HEK293 (cell line): ENCODE measurements around the gene FLNC.
A peak's percentile ranks its signal among the peaks of the same experiment; 100 is the strongest.

Experiments
- CTCF ChIA-PET: fragments of 350-600 bp; formaldehyde crosslinking; extraction: SDS; loops from one replicate; lab custom pipeline; 2021; ENCODE audit warnings: antibody characterized with exemption; lab: Yijun Ruan, JAX
- POLR2A ChIA-PET: fragments of 300-600 bp; formaldehyde crosslinking; extraction: SDS; loops from one replicate; lab custom pipeline; 2020; ENCODE audit warnings: antibody characterized with exemption, inconsistent platforms; lab: Yijun Ruan, JAX
- H3K27ac ChIP-seq: fragments of 200-500 bp; sonication (Bioruptor generic); 2 replicates; pipeline ENCODE4 v1.5.1; 2014; ENCODE audit warnings: low read depth, low read length, control low read depth, inconsistent platforms; ENCODE audit errors: extremely low read depth
- H3K36me3 ChIP-seq, 2 experiments: fragments of 200-500 bp in 1 of 2; sonication (Bioruptor generic) in 1 of 2; 1 replicate in 1 of 2; 2 replicates in 1 of 2; pipeline ENCODE4 v1.5.1; 2014 to 2017; ENCODE audit warnings: inconsistent platforms in 2 of 2, low read length in 2 of 2; ENCODE audit not compliant: control insufficient read depth in 2 of 2, insufficient read depth in 1 of 2
- H3K4me1 ChIP-seq: fragments of 200-500 bp; sonication (Bioruptor generic); 2 replicates; pipeline ENCODE4 v1.5.1; 2014; ENCODE audit warnings: mild to moderate bottlenecking, low read length, inconsistent platforms; ENCODE audit not compliant: control insufficient read depth, insufficient read depth
- H3K4me3 ChIP-seq: 2 replicates; pipeline ENCODE4 v1.5.1; 2011; ENCODE audit warnings: low read depth, mild to moderate bottlenecking, control low read depth, low read length, moderate library complexity
- H3K9me3 ChIP-seq: fragments of 200-500 bp; sonication (Bioruptor generic); 2 replicates; pipeline ENCODE4 v1.5.1; 2014; ENCODE audit warnings: low read depth, low read length, inconsistent platforms; ENCODE audit not compliant: control insufficient read depth, insufficient read depth
- GLIS2 ChIP-seq: fragments of 450-650 bp; formaldehyde crosslinking; IDR thresholded peaks from 2 replicates; pipeline ENCODE4 v1.5.1; 2016; ENCODE audit warnings: missing biosample characterization, missing genetic modification characterization
- REPIN1 ChIP-seq: fragments of 450-650 bp; formaldehyde crosslinking; IDR thresholded peaks from 2 replicates; pipeline ENCODE4 v1.5.1; 2017; ENCODE audit warnings: missing biosample characterization, missing genetic modification characterization, low read depth
- SCRT2 ChIP-seq: fragments of 450-650 bp; formaldehyde crosslinking; IDR thresholded peaks from 2 replicates; pipeline ENCODE4 v1.5.1; 2016; ENCODE audit warnings: missing biosample characterization, missing genetic modification characterization
- TCF7L2 ChIP-seq: IDR thresholded peaks from 2 replicates; pipeline ENCODE4 v1.6.1; 2011; ENCODE audit warnings: low read depth, mild to moderate bottlenecking, inconsistent platforms, low read length, moderate library complexity, borderline replicate concordance
- ZEB2 ChIP-seq: fragments of 450-650 bp; formaldehyde crosslinking; IDR thresholded peaks from 2 replicates; pipeline ENCODE4 v1.5.1; 2016; ENCODE audit warnings: missing biosample characterization, missing genetic modification characterization
- ZNF16 ChIP-seq: fragments of 450-650 bp; formaldehyde crosslinking; IDR thresholded peaks from 2 replicates; pipeline ENCODE4 v1.5.1; 2016; ENCODE audit warnings: low read depth, missing biosample characterization, missing genetic modification characterization
- ZNF169 ChIP-seq: fragments of 450-650 bp; formaldehyde crosslinking; IDR thresholded peaks from 2 replicates; pipeline ENCODE4 v1.5.1; 2016; ENCODE audit warnings: missing biosample characterization, missing genetic modification characterization
- ZNF239 ChIP-seq: fragments of 450-650 bp; formaldehyde crosslinking; IDR thresholded peaks from 2 replicates; pipeline ENCODE4 v1.5.1; 2016; ENCODE audit warnings: missing biosample characterization, missing genetic modification characterization
- ZNF404 ChIP-seq: fragments of 450-650 bp; formaldehyde crosslinking; IDR thresholded peaks from 2 replicates; pipeline ENCODE4 v1.5.1; 2017; ENCODE audit warnings: missing biosample characterization, missing genetic modification characterization
- ZNF664 ChIP-seq: fragments of 450-650 bp; formaldehyde crosslinking; IDR thresholded peaks from 2 replicates; pipeline ENCODE4 v1.5.1; 2016; ENCODE audit warnings: missing biosample characterization, missing genetic modification characterization
- ZNF677 ChIP-seq: fragments of 450-650 bp; IDR thresholded peaks from 2 replicates; pipeline ENCODE4 v1.5.0; 2018; ENCODE audit warnings: missing biosample characterization, mild to moderate bottlenecking, missing genetic modification characterization, moderate library complexity
- TF ChIP-seq, protein P1 (sequence below): fragments of 450-650 bp; formaldehyde crosslinking; IDR thresholded peaks from 2 replicates; pipeline ENCODE4 v1.5.1; 2016; ENCODE audit warnings: missing biosample characterization, missing genetic modification characterization, low read depth
- TF ChIP-seq, protein P2 (sequence below): fragments of 450-650 bp; formaldehyde crosslinking; IDR thresholded peaks from 2 replicates; pipeline ENCODE4 v1.5.1; 2016; ENCODE audit warnings: missing biosample characterization, missing genetic modification characterization
- TF ChIP-seq, protein P3 (sequence below): fragments of 450-650 bp; formaldehyde crosslinking; IDR thresholded peaks from 2 replicates; pipeline ENCODE4 v1.5.1; 2016; ENCODE audit warnings: missing biosample characterization, missing genetic modification characterization, borderline replicate concordance
- TF ChIP-seq, protein P4 (sequence below): fragments of 450-650 bp; formaldehyde crosslinking; IDR thresholded peaks from 2 replicates; pipeline ENCODE4 v1.5.0; 2017; ENCODE audit warnings: missing biosample characterization, missing genetic modification characterization, borderline replicate concordance
- TF ChIP-seq, protein P5 (sequence below): fragments of 450-650 bp; formaldehyde crosslinking; IDR thresholded peaks from 2 replicates; pipeline ENCODE4 v1.5.1; 2017; ENCODE audit warnings: missing biosample characterization, missing genetic modification characterization

The FLNC gene

DNA sequence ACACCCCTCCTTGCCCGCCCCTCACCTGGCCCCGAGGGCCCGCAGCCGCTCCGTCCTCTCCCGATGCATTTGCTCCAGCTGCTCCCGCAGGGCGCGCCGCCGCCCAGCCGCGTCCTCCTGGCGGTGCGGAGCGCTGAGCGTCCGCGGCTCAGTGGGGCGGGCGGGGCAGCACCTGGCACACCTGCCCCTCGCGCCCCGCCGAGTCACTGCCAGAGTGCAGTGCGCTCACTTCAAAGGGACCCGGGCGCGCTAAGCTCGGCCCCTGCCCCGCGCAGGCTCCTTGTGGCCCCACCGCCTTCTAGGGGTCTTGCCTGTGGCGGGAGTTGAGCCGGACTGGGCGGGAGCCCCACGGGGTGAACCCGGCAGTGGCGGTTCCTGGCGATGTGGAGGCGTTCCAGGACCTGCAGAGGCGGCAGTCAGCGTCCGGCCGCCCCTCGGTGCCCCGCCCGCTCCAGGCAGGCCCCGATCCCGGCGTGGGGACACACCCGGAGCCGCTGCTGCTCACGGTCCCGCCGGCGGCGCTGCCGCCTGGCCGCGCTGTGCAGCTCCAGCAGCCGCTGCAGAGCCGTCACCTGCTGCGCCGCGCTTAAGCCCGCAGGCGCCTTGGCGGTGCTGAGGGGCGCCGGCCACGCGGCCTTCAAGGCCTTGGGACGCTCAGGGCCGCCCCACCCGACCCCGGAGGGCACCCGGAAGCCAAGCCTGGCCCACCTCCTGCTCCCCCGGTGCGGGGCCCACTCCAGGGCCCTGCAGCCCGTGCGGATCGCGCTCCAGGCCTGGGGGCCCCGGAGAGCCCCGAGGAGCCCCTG lies 39.1 kb downstream of the FLNC start (continued):
- TF ChIP-seq SCRT2 (tag by site-specific recombination) (no peak), ZNF677 (tag by site-specific recombination) (no peak), TCF7L2 (no peak), ZNF16 (tag by site-specific recombination) (no peak), ZNF664 (tag by site-specific recombination) (no peak), ZNF169 (no peak), ZEB2 (tag by site-specific recombination) (0 out of 2 replicates have a peak, but pooled peaks have one; percentile 29)
- TF ChIP-seq, protein P1, sequence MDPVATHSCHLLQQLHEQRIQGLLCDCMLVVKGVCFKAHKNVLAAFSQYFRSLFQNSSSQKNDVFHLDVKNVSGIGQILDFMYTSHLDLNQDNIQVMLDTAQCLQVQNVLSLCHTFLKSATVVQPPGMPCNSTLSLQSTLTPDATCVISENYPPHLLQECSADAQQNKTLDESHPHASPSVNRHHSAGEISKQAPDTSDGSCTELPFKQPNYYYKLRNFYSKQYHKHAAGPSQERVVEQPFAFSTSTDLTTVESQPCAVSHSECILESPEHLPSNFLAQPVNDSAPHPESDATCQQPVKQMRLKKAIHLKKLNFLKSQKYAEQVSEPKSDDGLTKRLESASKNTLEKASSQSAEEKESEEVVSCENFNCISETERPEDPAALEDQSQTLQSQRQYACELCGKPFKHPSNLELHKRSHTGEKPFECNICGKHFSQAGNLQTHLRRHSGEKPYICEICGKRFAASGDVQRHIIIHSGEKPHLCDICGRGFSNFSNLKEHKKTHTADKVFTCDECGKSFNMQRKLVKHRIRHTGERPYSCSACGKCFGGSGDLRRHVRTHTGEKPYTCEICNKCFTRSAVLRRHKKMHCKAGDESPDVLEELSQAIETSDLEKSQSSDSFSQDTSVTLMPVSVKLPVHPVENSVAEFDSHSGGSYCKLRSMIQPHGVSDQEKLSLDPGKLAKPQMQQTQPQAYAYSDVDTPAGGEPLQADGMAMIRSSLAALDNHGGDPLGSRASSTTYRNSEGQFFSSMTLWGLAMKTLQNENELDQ (tag by site-specific recombination) = no peak
- TF ChIP-seq, protein P2, sequence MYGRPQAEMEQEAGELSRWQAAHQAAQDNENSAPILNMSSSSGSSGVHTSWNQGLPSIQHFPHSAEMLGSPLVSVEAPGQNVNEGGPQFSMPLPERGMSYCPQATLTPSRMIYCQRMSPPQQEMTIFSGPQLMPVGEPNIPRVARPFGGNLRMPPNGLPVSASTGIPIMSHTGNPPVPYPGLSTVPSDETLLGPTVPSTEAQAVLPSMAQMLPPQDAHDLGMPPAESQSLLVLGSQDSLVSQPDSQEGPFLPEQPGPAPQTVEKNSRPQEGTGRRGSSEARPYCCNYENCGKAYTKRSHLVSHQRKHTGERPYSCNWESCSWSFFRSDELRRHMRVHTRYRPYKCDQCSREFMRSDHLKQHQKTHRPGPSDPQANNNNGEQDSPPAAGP (tag by site-specific recombination) = peak; percentile 80; the same call in 1 of the 2 replicates
- TF ChIP-seq, protein P3, sequence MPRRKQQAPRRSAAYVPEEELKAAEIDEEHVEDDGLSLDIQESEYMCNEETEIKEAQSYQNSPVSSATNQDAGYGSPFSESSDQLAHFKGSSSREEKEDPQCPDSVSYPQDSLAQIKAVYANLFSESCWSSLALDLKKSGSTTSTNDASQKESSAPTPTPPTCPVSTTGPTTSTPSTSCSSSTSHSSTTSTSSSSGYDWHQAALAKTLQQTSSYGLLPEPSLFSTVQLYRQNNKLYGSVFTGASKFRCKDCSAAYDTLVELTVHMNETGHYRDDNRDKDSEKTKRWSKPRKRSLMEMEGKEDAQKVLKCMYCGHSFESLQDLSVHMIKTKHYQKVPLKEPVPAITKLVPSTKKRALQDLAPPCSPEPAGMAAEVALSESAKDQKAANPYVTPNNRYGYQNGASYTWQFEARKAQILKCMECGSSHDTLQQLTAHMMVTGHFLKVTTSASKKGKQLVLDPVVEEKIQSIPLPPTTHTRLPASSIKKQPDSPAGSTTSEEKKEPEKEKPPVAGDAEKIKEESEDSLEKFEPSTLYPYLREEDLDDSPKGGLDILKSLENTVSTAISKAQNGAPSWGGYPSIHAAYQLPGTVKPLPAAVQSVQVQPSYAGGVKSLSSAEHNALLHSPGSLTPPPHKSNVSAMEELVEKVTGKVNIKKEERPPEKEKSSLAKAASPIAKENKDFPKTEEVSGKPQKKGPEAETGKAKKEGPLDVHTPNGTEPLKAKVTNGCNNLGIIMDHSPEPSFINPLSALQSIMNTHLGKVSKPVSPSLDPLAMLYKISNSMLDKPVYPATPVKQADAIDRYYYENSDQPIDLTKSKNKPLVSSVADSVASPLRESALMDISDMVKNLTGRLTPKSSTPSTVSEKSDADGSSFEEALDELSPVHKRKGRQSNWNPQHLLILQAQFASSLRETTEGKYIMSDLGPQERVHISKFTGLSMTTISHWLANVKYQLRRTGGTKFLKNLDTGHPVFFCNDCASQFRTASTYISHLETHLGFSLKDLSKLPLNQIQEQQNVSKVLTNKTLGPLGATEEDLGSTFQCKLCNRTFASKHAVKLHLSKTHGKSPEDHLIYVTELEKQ (tag by site-specific recombination) = no peak

DNA sequence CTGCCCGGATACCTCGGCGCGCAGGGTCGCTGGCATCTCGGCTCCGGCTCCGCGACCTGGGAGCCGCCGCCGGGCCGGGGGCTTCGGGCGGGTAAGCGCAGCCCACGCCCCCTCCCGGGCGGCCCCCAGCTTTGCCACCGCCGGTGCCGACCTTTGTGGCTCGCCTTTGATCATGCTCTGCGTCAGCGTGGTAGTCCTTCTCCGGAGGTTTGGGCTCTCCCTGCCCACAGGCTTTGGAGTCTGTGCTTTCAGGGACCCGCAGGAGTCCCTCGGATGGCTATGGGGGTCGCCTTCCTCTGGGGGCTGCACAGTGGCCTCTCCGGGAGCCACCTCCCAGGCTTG lies 39.7 kb downstream of the FLNC start:
- Histone ChIP-seq H3K4me1 (peaks cover 10% of the 10 kb centered on the region), H3K27ac (peak overlapping the region; percentile 42; the same call in 1 of the 2 replicates), H3K4me3 (peak overlapping the region; percentile 36; the same call in 1 of the 2 replicates), H3K9me3 (no peaks in the 10 kb centered on the region), H3K36me3 (peaks cover 0 to 22% of the 10 kb centered on the region in 2 experiments; a peak in 1 of 3 replicates)
- CTCF ChIA-PET = interaction anchor here (0.7 to 1.8 kb wide), 2 partner anchors 12 to 276 kb away, joined by 3 to 6 read pairs; no protein-coding TSS in a partner anchor
- TF ChIP-seq ZNF404 (tag by site-specific recombination) = no peak
- TF ChIP-seq SCRT2 (tag by site-specific recombination) = no peak
- no peak for TF ChIP-seq REPIN1 (tag by site-specific recombination)
- TF ChIP-seq ZNF239 (tag by site-specific recombination) = no peak
- TF ChIP-seq GLIS2 (tag by site-specific recombination) = peak; percentile 56
- TF ChIP-seq, protein P4, sequence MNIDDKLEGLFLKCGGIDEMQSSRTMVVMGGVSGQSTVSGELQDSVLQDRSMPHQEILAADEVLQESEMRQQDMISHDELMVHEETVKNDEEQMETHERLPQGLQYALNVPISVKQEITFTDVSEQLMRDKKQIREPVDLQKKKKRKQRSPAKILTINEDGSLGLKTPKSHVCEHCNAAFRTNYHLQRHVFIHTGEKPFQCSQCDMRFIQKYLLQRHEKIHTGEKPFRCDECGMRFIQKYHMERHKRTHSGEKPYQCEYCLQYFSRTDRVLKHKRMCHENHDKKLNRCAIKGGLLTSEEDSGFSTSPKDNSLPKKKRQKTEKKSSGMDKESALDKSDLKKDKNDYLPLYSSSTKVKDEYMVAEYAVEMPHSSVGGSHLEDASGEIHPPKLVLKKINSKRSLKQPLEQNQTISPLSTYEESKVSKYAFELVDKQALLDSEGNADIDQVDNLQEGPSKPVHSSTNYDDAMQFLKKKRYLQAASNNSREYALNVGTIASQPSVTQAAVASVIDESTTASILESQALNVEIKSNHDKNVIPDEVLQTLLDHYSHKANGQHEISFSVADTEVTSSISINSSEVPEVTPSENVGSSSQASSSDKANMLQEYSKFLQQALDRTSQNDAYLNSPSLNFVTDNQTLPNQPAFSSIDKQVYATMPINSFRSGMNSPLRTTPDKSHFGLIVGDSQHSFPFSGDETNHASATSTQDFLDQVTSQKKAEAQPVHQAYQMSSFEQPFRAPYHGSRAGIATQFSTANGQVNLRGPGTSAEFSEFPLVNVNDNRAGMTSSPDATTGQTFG = no peak
- TF ChIP-seq, protein P5, sequence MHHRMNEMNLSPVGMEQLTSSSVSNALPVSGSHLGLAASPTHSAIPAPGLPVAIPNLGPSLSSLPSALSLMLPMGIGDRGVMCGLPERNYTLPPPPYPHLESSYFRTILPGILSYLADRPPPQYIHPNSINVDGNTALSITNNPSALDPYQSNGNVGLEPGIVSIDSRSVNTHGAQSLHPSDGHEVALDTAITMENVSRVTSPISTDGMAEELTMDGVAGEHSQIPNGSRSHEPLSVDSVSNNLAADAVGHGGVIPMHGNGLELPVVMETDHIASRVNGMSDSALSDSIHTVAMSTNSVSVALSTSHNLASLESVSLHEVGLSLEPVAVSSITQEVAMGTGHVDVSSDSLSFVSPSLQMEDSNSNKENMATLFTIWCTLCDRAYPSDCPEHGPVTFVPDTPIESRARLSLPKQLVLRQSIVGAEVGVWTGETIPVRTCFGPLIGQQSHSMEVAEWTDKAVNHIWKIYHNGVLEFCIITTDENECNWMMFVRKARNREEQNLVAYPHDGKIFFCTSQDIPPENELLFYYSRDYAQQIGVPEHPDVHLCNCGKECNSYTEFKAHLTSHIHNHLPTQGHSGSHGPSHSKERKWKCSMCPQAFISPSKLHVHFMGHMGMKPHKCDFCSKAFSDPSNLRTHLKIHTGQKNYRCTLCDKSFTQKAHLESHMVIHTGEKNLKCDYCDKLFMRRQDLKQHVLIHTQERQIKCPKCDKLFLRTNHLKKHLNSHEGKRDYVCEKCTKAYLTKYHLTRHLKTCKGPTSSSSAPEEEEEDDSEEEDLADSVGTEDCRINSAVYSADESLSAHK (tag by site-specific recombination) = no peak
- POLR2A ChIA-PET = no interaction called here
